ENCODE results near the gene RBM4B.
"Not testable (repeated sequence)": the region's sequence is repeated elsewhere in the genome, so short reads cannot be mapped to it uniquely, and the experiment has no call there.

RBM4B gene

GRCh38 chr11:66686100-66686785 is 8.6 kb upstream of the RBM4B start:
- DNase-seq: no peak

GRCh38 chr11:66685276-66686099 is 7.8 kb upstream of the RBM4B start:
- no peak for DNase-seq

- no peak for DNase-seq
These were observed 6.9 kb upstream of the RBM4B start for GRCh38 chr11:66684635-66685034.

GRCh38 chr11:66683877-66684276 is 6.2 kb upstream of the RBM4B start:
- no peak for DNase-seq

GRCh38 chr11:66680966-66681645 is 3.4 kb upstream of the RBM4B start:
- no peak for DNase-seq

- DNase-seq: no peak
These were observed 622 bp downstream of the RBM4B start for GRCh38 chr11:66676931-66677598.

GRCh38 chr11:66676282-66676919 is 1.3 kb downstream of the RBM4B start:
- no peak for DNase-seq

GRCh38 chr11:66674964-66675602 is 2.6 kb downstream of the RBM4B start:
- DNase-seq: no peak

- no peak for DNase-seq
These were observed 6.9 kb downstream of the RBM4B start for GRCh38 chr11:66670816-66671215.

- DNase-seq: no peak
These were observed 12.3 kb downstream of the RBM4B start for GRCh38 chr11:66665369-66665768.

- DNase-seq: no peak
These were observed 13.9 kb downstream of the RBM4B start for GRCh38 chr11:66663741-66664296.

GRCh38 chr11:66659763-66660162 is 17.9 kb downstream of the RBM4B start:
- no peak for DNase-seq

GRCh38 chr11:66653123-66653522 is 24.6 kb downstream of the RBM4B start:
- no peak for DNase-seq

- DNase-seq: no peak
These were observed 25.0 kb downstream of the RBM4B start for GRCh38 chr11:66652651-66653050.

GRCh38 chr11:66651016-66651415 is 26.7 kb downstream of the RBM4B start:
- no peak for DNase-seq

- no peak for DNase-seq
These were observed 27.8 kb downstream of the RBM4B start for GRCh38 chr11:66649903-66650302.

- DNase-seq: no peak
These were observed 30.9 kb downstream of the RBM4B start for GRCh38 chr11:66646828-66647227.

GRCh38 chr11:66643745-66644437 is 33.8 kb downstream of the RBM4B start:
- no peak for DNase-seq

- no peak for DNase-seq
These were observed 35.9 kb downstream of the RBM4B start for GRCh38 chr11:66641834-66642233.

- DNase-seq: not testable (repeated sequence)
These were observed 37.8 kb downstream of the RBM4B start for GRCh38 chr11:66639814-66640340.

Measured in stimulated activated CD4-positive, alpha-beta T cell treated with anti-CD3 and anti-CD28 coated beads, Interleukin-4, amount 100 ng/mL, for 1 hour (primary cell).